A549 (cell line): ENCODE results near the gene POLA1. TPM values are rescaled to one million over a fixed set of nuclear protein-coding genes. Genes with fewer than 3 reads are reported as not detected.
"Not testable (repeated sequence)": the region's sequence is repeated elsewhere in the genome, so short reads cannot be mapped to it uniquely, and the experiment has no call there.

Experiments
- ATAC-seq, 2 experiments: fragments of 200-7000 bp in 1 of 2; fragments of >200 bp in 1 of 2; cut with Nextera tagmentation in 1 of 2; cut with Tn5 transposase in 1 of 2; 3 replicates each; pipeline versions ENCODE4 v1.8.0 to v1.9.1; 2018 to 2020; ENCODE audit warnings: mild to moderate bottlenecking in 1 of 2, moderate library complexity in 1 of 2
- CTCF ChIA-PET: fragments of 300-600 bp; sonication (Branson Sonifier 250); formaldehyde crosslinking; extraction: SDS; loops from one replicate; lab custom pipeline; 2021; ENCODE audit warnings: antibody characterized with exemption, inconsistent platforms; lab: Yijun Ruan, JAX
- POLR2A ChIA-PET: fragments of 350-600 bp; formaldehyde crosslinking; extraction: SDS; loops from one replicate; lab custom pipeline; 2021; ENCODE audit warnings: antibody characterized with exemption, inconsistent platforms; lab: Yijun Ruan, JAX
- DNase-seq, 2 experiments: peaks; one replicate each; pipeline versions ENCODE4 v3.0.0 to v3.0.0-alpha.2; 2011 to 2016; ENCODE audit warnings: low read depth in 1 of 2, low spot score in 1 of 2
- FAIRE-seq: peaks from 2 replicates; lab custom pipeline; 2011; peaks lifted over from hg19 to GRCh38; lab: Jason Lieb, UNC
- H3K27ac ChIP-seq, 2 experiments: fragments of >200 bp; sonication (Bioruptor Twin); formaldehyde crosslinking; 3 replicates each; pipeline ENCODE4 v1.5.1; 2016 to 2017
- H3K4me1 ChIP-seq: fragments of >200 bp; sonication (Bioruptor Twin); formaldehyde crosslinking; 3 replicates; pipeline ENCODE4 v1.6.1; 2016
- H3K4me2 ChIP-seq: fragments of >200 bp; sonication (Bioruptor Twin); formaldehyde crosslinking; 3 replicates; pipeline ENCODE4 v1.6.1; 2016
- H3K4me3 ChIP-seq: fragments of >200 bp; sonication (Bioruptor Twin); formaldehyde crosslinking; 3 replicates; pipeline ENCODE4 v1.5.1; 2016
- H3K9me3 ChIP-seq: fragments of >200 bp; sonication (Bioruptor Twin); formaldehyde crosslinking; 3 replicates; pipeline ENCODE4 v1.6.1; 2016
- CEBPB ChIP-seq, 2 experiments: fragments of >200 bp in 1 of 2; sonication (Bioruptor Twin) in 1 of 2; formaldehyde crosslinking in 1 of 2; IDR thresholded peaks; 2 replicates each; pipeline ENCODE4 v1.6.1; 2012 to 2016
- EP300 ChIP-seq, 2 experiments: fragments of >200 bp; sonication (Bioruptor Twin); formaldehyde crosslinking; IDR thresholded peaks; 2 replicates in 1 of 2; 3 replicates in 1 of 2; pipeline ENCODE4 v1.6.1; 2016 to 2017
- FOSB ChIP-seq: fragments of 250-450 bp; sonication (Bioruptor Pico); IDR thresholded peaks from 2 replicates; pipeline ENCODE4 v1.5.0; 2020; ENCODE audit warnings: mild to moderate bottlenecking, moderate library complexity
- FOSL2 ChIP-seq, 2 experiments: fragments of 450-650 bp in 1 of 2; fragments of >200 bp in 1 of 2; sonication (Bioruptor Twin) in 1 of 2; formaldehyde crosslinking; IDR thresholded peaks; 2 replicates each; pipeline versions ENCODE4 v1.5.0 to v1.6.1; 2016 to 2020; ENCODE audit warnings: mild to moderate bottlenecking in 1 of 2, moderate library complexity in 1 of 2
- FOXS1 ChIP-seq: fragments of 250-450 bp; sonication (Bioruptor Pico); IDR thresholded peaks from 2 replicates; pipeline ENCODE4 v1.5.0; 2020; ENCODE audit warnings: mild to moderate bottlenecking, moderate library complexity
- GATA3 ChIP-seq: IDR thresholded peaks from 2 replicates; pipeline ENCODE4 v1.6.1; 2012; ENCODE audit warnings: borderline replicate concordance
- HOXB5 ChIP-seq: fragments of 250-450 bp; sonication (Bioruptor Pico); IDR thresholded peaks from 2 replicates; pipeline ENCODE4 v1.5.0; 2020; ENCODE audit warnings: mild to moderate bottlenecking, moderate library complexity
- JUN ChIP-seq, 2 experiments: fragments of >200 bp; sonication (Bioruptor Twin); formaldehyde crosslinking; IDR thresholded peaks; 2 replicates in 1 of 2; 3 replicates in 1 of 2; pipeline ENCODE4 v1.6.1; 2016 to 2017
- JUNB ChIP-seq: fragments of >200 bp; sonication (Bioruptor Twin); formaldehyde crosslinking; IDR thresholded peaks from 2 replicates; pipeline ENCODE4 v1.6.1; 2016
- KDM5A ChIP-seq: fragments of 200-600 bp; sonication (generic); IDR thresholded peaks from 2 replicates; pipeline ENCODE4 v1.6.1; 2016; ENCODE audit warnings: antibody characterized with exemption, mild to moderate bottlenecking
- NFE2L2 ChIP-seq: fragments of 150-350 bp; conservative IDR thresholded peaks from 2 replicates; pipeline ENCODE4 v1.6.1; 2014; ENCODE audit warnings: low read length
- NPAS2 ChIP-seq: fragments of 250-450 bp; sonication (Bioruptor Pico); IDR thresholded peaks from 2 replicates; pipeline ENCODE4 v1.8.0; 2022; ENCODE audit warnings: mild to moderate bottlenecking, moderate library complexity, borderline replicate concordance
- NR3C1 ChIP-seq: fragments of >200 bp; sonication (Bioruptor Twin); formaldehyde crosslinking; IDR thresholded peaks from 3 replicates; pipeline ENCODE4 v1.6.1; 2017
- POLR2AphosphoS2 ChIP-seq: conservative IDR thresholded peaks from 2 replicates; pipeline ENCODE4 v1.6.1; 2012; ENCODE audit warnings: low read length, improper control_type of control experiment, inconsistent platforms
- RAD21 ChIP-seq, 2 experiments: fragments of >200 bp in 1 of 2; sonication (Bioruptor Twin) in 1 of 2; formaldehyde crosslinking in 1 of 2; IDR thresholded peaks in 1 of 2; conservative IDR thresholded peaks in 1 of 2; 2 replicates in 1 of 2; 3 replicates in 1 of 2; pipeline ENCODE4 v1.6.1; 2012 to 2018; ENCODE audit warnings: inconsistent platforms in 1 of 2
- RCOR1 ChIP-seq: fragments of 150-350 bp; IDR thresholded peaks from 2 replicates; pipeline ENCODE4 v1.6.1; 2014; ENCODE audit warnings: antibody characterized with exemption, low read length, low read depth
- RNF2 ChIP-seq: fragments of 200-600 bp; sonication (generic); IDR thresholded peaks from 2 replicates; pipeline ENCODE4 v1.6.1; 2016; ENCODE audit warnings: low read depth, mild to moderate bottlenecking, antibody characterized with exemption, moderate library complexity, borderline replicate concordance
- TFCP2L1 ChIP-seq: fragments of 250-450 bp; sonication (Bioruptor Pico); IDR thresholded peaks from 2 replicates; pipeline ENCODE4 v1.5.0; 2021; ENCODE audit warnings: mild to moderate bottlenecking
- ZC3H11A ChIP-seq: fragments of 450-650 bp; IDR thresholded peaks from 2 replicates; pipeline ENCODE4 v1.6.1; 2014; ENCODE audit warnings: antibody characterized with exemption, mild to moderate bottlenecking
- WGBS: methylation state at CpG from one replicate; pipeline ENCODE4 v1.1.6; 2017; ENCODE audit errors: missing lambda C conversion rate; 5-methylcytosine and 5-hydroxymethylcytosine counted together
- polyA plus RNA-seq, 4 experiments: library from polyadenylated mRNA; depleted of rRNA in 3 of 4; stranded (reverse); fragments of >200 nt; fragmentation: RNase III in 1 of 4; extraction: RNeasy Plus Mini Kit Qiagen cat#74134 plus additional on column Dnase treatment in 1 of 4; gene quantifications; 2 replicates in 3 of 4; 3 replicates in 1 of 4; pipeline ENCODE4 v1.2.3, GENCODE V29; 2011 to 2017
- TF ChIP-seq, protein P1 (sequence below): fragments of >200 bp; sonication (Bioruptor Twin); formaldehyde crosslinking; IDR thresholded peaks from 2 replicates; pipeline ENCODE4 v1.6.1; 2016
- TF ChIP-seq, protein P2 (sequence below): fragments of 150-350 bp; IDR thresholded peaks from 2 replicates; pipeline ENCODE4 v1.6.1; 2014; ENCODE audit warnings: low read depth, mild to moderate bottlenecking, low read length

POLA1 gene
- polyA plus RNA-seq, 2 of the 4 experiments (the other 2 are of a cell fraction): 8.8 to 17.5 TPM

DNA sequence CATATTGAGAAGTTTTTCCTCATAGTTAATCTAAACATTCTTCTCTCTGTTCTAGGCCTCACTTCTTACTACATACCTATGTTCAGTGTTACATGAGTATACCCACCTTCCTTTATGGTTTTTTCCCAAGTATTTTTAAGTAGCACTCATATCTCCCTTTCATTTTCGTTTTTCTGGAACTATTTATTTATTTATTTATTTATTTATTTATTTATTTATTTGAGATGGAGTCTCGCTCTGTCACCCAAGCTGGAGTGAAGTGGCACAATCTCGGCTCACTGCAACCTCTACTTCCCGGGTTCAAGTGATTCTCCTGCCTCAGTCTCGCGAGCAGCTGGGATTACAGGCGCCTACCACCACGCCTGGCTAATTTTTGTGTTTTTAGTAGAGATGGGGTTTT lies 170.1 kb downstream of the POLA1 start:
- H3K9me3 ChIP-seq, H3K4me2 ChIP-seq, FAIRE-seq, H3K4me3 ChIP-seq, DNase-seq, ATAC-seq, POLR2A ChIA-PET: not testable (repeated sequence)
- Histone ChIP-seq H3K27ac (peak overlapping the region; percentile 85 to 89), H3K4me1 (peaks cover 70% of the 10 kb centered on the region)
- TF ChIP-seq ZC3H11A: peak; percentile 62
- 95% methylated on average over 8 of the region's 8 CpGs for WGBS
- CTCF ChIA-PET: interaction anchor here (0.8 kb wide), 1 partner anchor 492 kb away, joined by 3 read pairs; no protein-coding TSS in a partner anchor

DNA sequence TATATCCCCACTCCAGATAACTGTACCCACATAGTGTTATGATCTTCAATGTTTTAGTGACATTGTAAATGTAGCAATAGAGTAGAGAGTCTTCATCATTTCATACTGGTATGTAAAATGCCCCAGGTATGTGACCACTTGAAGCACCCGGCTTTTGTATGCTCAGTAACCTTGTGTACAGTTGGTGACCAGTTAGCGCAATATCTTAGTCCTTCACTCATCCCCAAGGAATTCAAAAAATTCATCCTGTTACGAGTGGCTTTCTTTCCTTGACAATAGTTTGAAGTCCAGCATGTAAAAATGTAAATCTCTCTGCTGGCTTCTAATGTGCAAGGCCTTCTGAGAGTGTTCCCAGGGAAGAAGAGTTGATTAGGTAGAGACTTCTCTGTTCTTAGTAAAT lies 176.4 kb downstream of the POLA1 start:
- ATAC-seq (peak; percentile 66 to 89; a peak in 4 of 6 replicates), FAIRE-seq (no peak), DNase-seq (peak in 1 of 2 experiments; percentile 68)
- ChIA-PET POLR2A (no interaction called here), CTCF (no interaction called here)
- H3K9me3 ChIP-seq: no peaks in the 10 kb centered on the region
- no peak overlapping the region for H3K4me3 ChIP-seq
- TF ChIP-seq KDM5A: no peak
- peak; percentile 44; the same call in 1 of the 2 replicates for TF ChIP-seq GATA3
- no peak for TF ChIP-seq NPAS2 (CRISPR knock-in tag)
- peak in 1 of 2 experiments; percentile 68; a peak in 2 of 5 replicates for TF ChIP-seq EP300 (IDR thresholded peaks at IDR 0.05)
- no peak for TF ChIP-seq POLR2AphosphoS2
- TF ChIP-seq NFE2L2: no peak
- TF ChIP-seq ZC3H11A: no peak
- peak in 1 of 2 experiments; percentile 64; a peak in 2 of 4 replicates for TF ChIP-seq CEBPB (IDR thresholded peaks at IDR 0.05)
- TF ChIP-seq, protein P1, sequence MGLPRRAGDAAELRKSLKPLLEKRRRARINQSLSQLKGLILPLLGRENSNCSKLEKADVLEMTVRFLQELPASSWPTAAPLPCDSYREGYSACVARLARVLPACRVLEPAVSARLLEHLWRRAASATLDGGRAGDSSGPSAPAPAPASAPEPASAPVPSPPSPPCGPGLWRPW: peak; percentile 12; the same call in 1 of the 2 replicates
- 0 out of 5 replicates have a peak, but pooled peaks of 1 of the 2 experiments have one; percentile 8 for TF ChIP-seq RAD21 (conservative IDR thresholded peaks at IDR 0.05 in 1 of 2, IDR thresholded peaks at IDR 0.05 in 1 of 2)
- TF ChIP-seq FOSL2 (IDR thresholded peaks at IDR 0.05): no peak
- peak; percentile 30; the same call in 1 of the 2 replicates for TF ChIP-seq FOSL2 (CRISPR knock-in tag; IDR thresholded peaks at IDR 0.05)
- TF ChIP-seq HOXB5: no peak
- H3K4me1 ChIP-seq: peaks cover 73% of the 10 kb centered on the region
- peak overlapping the region; percentile 75 to 82 for H3K27ac ChIP-seq
- 5% methylated on average over 3 of the region's 3 CpGs for WGBS
- peak overlapping the region; percentile 52; the same call in 2 of the 3 replicates for H3K4me2 ChIP-seq

DNA sequence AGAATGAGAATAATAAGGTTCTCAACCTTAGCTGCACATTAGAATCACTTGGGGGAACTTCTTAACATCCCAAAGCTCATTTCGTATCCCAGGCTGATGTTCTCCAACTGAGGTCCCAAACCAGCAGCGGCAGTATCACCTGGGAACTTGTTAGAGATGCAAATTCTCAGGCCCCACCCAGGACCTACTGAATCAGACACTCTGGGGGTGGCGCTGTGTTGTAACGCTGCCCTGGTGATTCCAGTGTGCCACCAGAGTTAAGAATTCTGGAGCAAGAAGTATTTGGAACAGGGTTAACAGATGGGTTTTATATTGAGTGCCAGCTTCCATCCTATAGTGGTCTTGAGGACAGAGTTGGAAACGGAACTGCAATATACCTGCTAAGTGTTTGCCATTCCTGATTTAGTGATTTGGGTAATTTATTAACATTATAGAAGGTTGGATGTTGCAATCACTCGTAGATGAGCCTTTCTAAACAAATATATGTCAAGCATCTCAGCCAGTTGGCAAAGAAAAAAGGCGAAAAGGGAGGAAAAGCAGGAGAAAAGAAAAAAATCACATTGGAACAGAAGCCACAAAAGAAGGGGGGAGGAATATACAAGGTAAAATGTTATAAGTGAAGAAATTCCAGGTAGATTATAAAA lies 181.0 kb downstream of the POLA1 start:
- WGBS: 18% methylated on average over 7 of the region's 7 CpGs
- FAIRE-seq (peak; percentile 28), DNase-seq (peak in 1 of 2 experiments; percentile 52), ATAC-seq (peak; percentile 59 to 62; a peak in 3 of 6 replicates)
- Histone ChIP-seq H3K4me2 (peak overlapping the region; percentile 73), H3K4me1 (peaks cover 86% of the 10 kb centered on the region), H3K9me3 (no peaks in the 10 kb centered on the region), H3K4me3 (no peak overlapping the region), H3K27ac (peak overlapping the region; percentile 70 to 75)
- POLR2A ChIA-PET: no interaction called here
- CTCF ChIA-PET: interaction anchor here (0.6 kb wide), 1 partner anchor 263 kb away, joined by 3 read pairs; no protein-coding TSS in a partner anchor
- TF ChIP-seq RCOR1 (no peak), GATA3 (0 out of 2 replicates have a peak, but pooled peaks have one; percentile 31), FOXS1 (CRISPR knock-in tag) (no peak), JUNB (0 out of 2 replicates have a peak, but pooled peaks have one; percentile 10), POLR2AphosphoS2 (no peak), TFCP2L1 (CRISPR knock-in tag) (no peak), FOSB (no peak), NR3C1 (no peak), RNF2 (no peak), CEBPB (IDR thresholded peaks at IDR 0.05) (peak; percentile 85), EP300 (IDR thresholded peaks at IDR 0.05) (peak in 1 of 2 experiments; percentile 24; a peak in 1 of 5 replicates), JUN (IDR thresholded peaks at IDR 0.05) (peak; percentile 18 to 28; a peak in 1 of 5 replicates)
- TF ChIP-seq, protein P2, sequence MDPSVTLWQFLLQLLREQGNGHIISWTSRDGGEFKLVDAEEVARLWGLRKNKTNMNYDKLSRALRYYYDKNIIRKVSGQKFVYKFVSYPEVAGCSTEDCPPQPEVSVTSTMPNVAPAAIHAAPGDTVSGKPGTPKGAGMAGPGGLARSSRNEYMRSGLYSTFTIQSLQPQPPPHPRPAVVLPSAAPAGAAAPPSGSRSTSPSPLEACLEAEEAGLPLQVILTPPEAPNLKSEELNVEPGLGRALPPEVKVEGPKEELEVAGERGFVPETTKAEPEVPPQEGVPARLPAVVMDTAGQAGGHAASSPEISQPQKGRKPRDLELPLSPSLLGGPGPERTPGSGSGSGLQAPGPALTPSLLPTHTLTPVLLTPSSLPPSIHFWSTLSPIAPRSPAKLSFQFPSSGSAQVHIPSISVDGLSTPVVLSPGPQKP: no peak
